22Rv1 (cell line): ENCODE measurements around the gene P2RY2.

Source experiments
- CTCF ChIP-seq: fragments of 450-650 bp; IDR thresholded peaks from 2 replicates; pipeline ENCODE4 v1.5.1; 2017; ENCODE audit warnings: mild to moderate bottlenecking
- ZFX ChIP-seq: fragments of 450-650 bp; IDR thresholded peaks from 2 replicates; pipeline ENCODE4 v1.6.1; 2017; ENCODE audit warnings: antibody characterized with exemption, borderline replicate concordance

GRCh38 chr11:73184953-73185671 is 33.0 kb upstream of the P2RY2 start:
- peak; percentile 95 for TF ChIP-seq CTCF
- no peak for TF ChIP-seq ZFX
